Putamen (tissue), 1 donor: ENCODE measurements around the gene CSF1R.
A peak's percentile ranks its signal among the peaks of the same experiment; 100 is the strongest.

Source experiments
- DNase-seq: peaks from one replicate; pipeline ENCODE4 v3.0.0-alpha.2; 2016; ENCODE audit warnings: low spot score

Gene CSF1R

GRCh38 chr5:150069672-150070627, 16.4 kb downstream of the CSF1R start:
- DNase-seq, result no peak

- DNase-seq, result no peak
These were observed 17.3 kb downstream of the CSF1R start for GRCh38 chr5:150068961-150069645.

GRCh38 chr5:150068472-150068871, 17.9 kb downstream of the CSF1R start:
- DNase-seq, result no peak

GRCh38 chr5:150068071-150068470, 18.3 kb downstream of the CSF1R start:
- no peak for DNase-seq

GRCh38 chr5:150067405-150067960, 18.9 kb downstream of the CSF1R start:
- DNase-seq, result no peak

GRCh38 chr5:150066901-150067396, 19.4 kb downstream of the CSF1R start:
- DNase-seq, result no peak

GRCh38 chr5:150066436-150066835, 19.9 kb downstream of the CSF1R start:
- DNase-seq, result no peak

GRCh38 chr5:150065886-150066285, 20.5 kb downstream of the CSF1R start:
- no peak for DNase-seq

- DNase-seq, result no peak
These were observed 21.0 kb downstream of the CSF1R start for GRCh38 chr5:150065346-150065745.

GRCh38 chr5:150064681-150065220, 21.6 kb downstream of the CSF1R start:
- no peak for DNase-seq

GRCh38 chr5:150063638-150064037, 22.7 kb downstream of the CSF1R start:
- DNase-seq, result no peak

GRCh38 chr5:150062216-150062922, 24.0 kb downstream of the CSF1R start:
- no peak for DNase-seq

GRCh38 chr5:150061538-150061995, 24.8 kb downstream of the CSF1R start:
- no peak for DNase-seq

- no peak for DNase-seq
These were observed 25.9 kb downstream of the CSF1R start for GRCh38 chr5:150060471-150060870.

GRCh38 chr5:150059623-150060022, 26.7 kb downstream of the CSF1R start:
- DNase-seq, result no peak

GRCh38 chr5:150058480-150059126, 27.8 kb downstream of the CSF1R start:
- DNase-seq, result peak; percentile 46

GRCh38 chr5:150057996-150058395, 28.4 kb downstream of the CSF1R start:
- no peak for DNase-seq

GRCh38 chr5:150057511-150057910, 28.8 kb downstream of the CSF1R start:
- no peak for DNase-seq

GRCh38 chr5:150057052-150057451, 29.3 kb downstream of the CSF1R start:
- DNase-seq, result no peak

GRCh38 chr5:150056075-150056443, 30.3 kb downstream of the CSF1R start:
- no peak for DNase-seq
